HepG2 (cell line): Measurements from ENCODE around the gene RPP14. TPM values are rescaled to one million over a fixed set of nuclear protein-coding genes. Genes with fewer than 3 reads are reported as not detected.

Experiments used
- ATAC-seq: fragments of 200-7000 bp; cut with Tn5 transposase; 3 replicates; pipeline ENCODE4 v1.9.1; 2020; ENCODE audit warnings: mild to moderate bottlenecking, moderate library complexity
- BruUV-seq: library from RNA; stranded (reverse); fragments of 400-500 nt; replicated peaks from 2 replicates; lab custom pipeline; 2021; lab: Mats Ljungman, UMichigan
- CTCF ChIA-PET: fragments of 300-600 bp; formaldehyde crosslinking; extraction: SDS; loops from one replicate; lab custom pipeline; 2021; ENCODE audit warnings: low total read pairs, inconsistent platforms, low intra/inter-chr PET ratio; lab: Yijun Ruan, JAX
- POLR2A ChIA-PET: fragments of 350-600 bp; sonication (Branson Sonifier 250); formaldehyde crosslinking; loops from one replicate; lab custom pipeline; 2020; ENCODE audit warnings: antibody characterized with exemption, inconsistent platforms; lab: Yijun Ruan, JAX
- DNase-seq: peaks from one replicate; pipeline ENCODE4 v3.0.0-alpha.2; 2015; ENCODE audit warnings: low spot score
- FAIRE-seq: peaks from 3 replicates; lab custom pipeline; 2011; peaks lifted over from hg19 to GRCh38; lab: Jason Lieb, UNC
- H2AFZ ChIP-seq: one replicate; pipeline ENCODE4 v1.6.1; 2011; ENCODE audit warnings: low read length, inconsistent platforms
- H3K27ac ChIP-seq: fragments of 300-600 bp; 3 replicates; pipeline ENCODE4 v1.8.0; 2011; ENCODE audit warnings: mixed run types, mild to moderate bottlenecking, mixed read lengths, low read length, inconsistent platforms; ENCODE audit not compliant: insufficient read depth; ENCODE audit errors: extremely low read length
- H3K27me3 ChIP-seq, 2 experiments: fragments of 200-600 bp in 1 of 2; 2 replicates in 1 of 2; 3 replicates in 1 of 2; pipeline versions ENCODE4 v1.6.0 to v1.8.0; 2011; ENCODE audit warnings: low read length in 2 of 2, mild to moderate bottlenecking in 2 of 2, moderate library complexity in 2 of 2, inconsistent platforms in 1 of 2; ENCODE audit not compliant: insufficient read depth in 2 of 2, control insufficient read depth in 1 of 2
- H3K36me3 ChIP-seq, 2 experiments: fragments of 200-600 bp in 1 of 2; replicated peaks in 1 of 2; 2 replicates in 1 of 2; 3 replicates in 1 of 2; pipeline versions ENCODE4 v1.5.1 to v1.8.0; 2011; ENCODE audit warnings: low read length in 2 of 2, inconsistent platforms in 1 of 2; ENCODE audit not compliant: insufficient read depth in 2 of 2, control insufficient read depth in 1 of 2
- H3K4me1 ChIP-seq: 2 replicates; pipeline ENCODE4 v1.5.1; 2012; ENCODE audit warnings: low read length, inconsistent platforms; ENCODE audit not compliant: insufficient read depth
- H3K4me2 ChIP-seq: 2 replicates; pipeline ENCODE4 v1.6.0; 2011; ENCODE audit warnings: low read depth, low read length, inconsistent platforms
- H3K4me3 ChIP-seq, 3 experiments: fragments of 200-600 bp in 1 of 3; sonication (generic), shearing (Covaris generic) in 1 of 3; replicated peaks in 1 of 3; 2 replicates each; pipeline ENCODE4 v1.5.1; 2011 to 2016; ENCODE audit warnings: low read length in 3 of 3, inconsistent platforms in 2 of 3, low read depth in 2 of 3, mild to moderate bottlenecking in 2 of 3, control low read depth in 1 of 3, mixed read lengths in 1 of 3; ENCODE audit not compliant: insufficient read depth in 1 of 3
- H3K79me2 ChIP-seq: one replicate; pipeline ENCODE4 v1.6.1; 2011; ENCODE audit warnings: low read length, inconsistent platforms; ENCODE audit not compliant: insufficient read depth
- H3K9ac ChIP-seq: 2 replicates; pipeline ENCODE4 v1.6.0; 2011; ENCODE audit warnings: mild to moderate bottlenecking, low read depth, low read length, inconsistent platforms; ENCODE audit not compliant: insufficient read depth
- H3K9me3 ChIP-seq: 2 replicates; pipeline ENCODE4 v1.5.1; 2012; ENCODE audit warnings: mild to moderate bottlenecking, low read length
- H4K20me1 ChIP-seq: 2 replicates; pipeline ENCODE4 v1.6.0; 2011; ENCODE audit warnings: inconsistent platforms, mild to moderate bottlenecking, low read length, moderate library complexity; ENCODE audit not compliant: insufficient read depth
- ASH2L ChIP-seq: fragments of 300-600, 200-600 bp; sonication (generic); IDR thresholded peaks from 2 replicates; pipeline ENCODE4 v1.7.0; 2017; ENCODE audit warnings: low read depth, mild to moderate bottlenecking, moderate library complexity, mixed read lengths, low read length; ENCODE audit not compliant: insufficient read length
- FOXA1 ChIP-seq, 2 experiments: fragments of 450-650 bp in 1 of 2; sonication (generic) in 1 of 2; formaldehyde crosslinking in 1 of 2; IDR thresholded peaks; 2 replicates each; pipeline versions ENCODE4 v1.4.0 to v1.6.1; 2016 to 2020; ENCODE audit warnings: missing genetic modification reagents in 1 of 2
- HMG20A ChIP-seq: IDR thresholded peaks from 2 replicates; pipeline ENCODE4 v1.6.1; 2016; ENCODE audit warnings: borderline replicate concordance
- SALL1 ChIP-seq: sonication (generic); formaldehyde crosslinking; IDR thresholded peaks from 2 replicates; pipeline ENCODE4 v1.8.0; 2022; ENCODE audit warnings: mild to moderate bottlenecking, missing genetic modification reagents
- ZBTB1 ChIP-seq: sonication (generic); formaldehyde crosslinking; IDR thresholded peaks from 2 replicates; pipeline ENCODE4 v1.4.0; 2020; ENCODE audit warnings: missing genetic modification reagents, borderline replicate concordance
- ZFX ChIP-seq: sonication (generic); formaldehyde crosslinking; IDR thresholded peaks from 2 replicates; pipeline ENCODE4 v1.4.0; 2020; ENCODE audit warnings: mild to moderate bottlenecking, low read depth, missing genetic modification reagents, moderate library complexity
- ZNF563 ChIP-seq: sonication (generic); formaldehyde crosslinking; IDR thresholded peaks from 2 replicates; pipeline ENCODE4 v1.8.0; 2022; ENCODE audit warnings: mild to moderate bottlenecking, moderate library complexity, missing genetic modification reagents
- ZNF614 ChIP-seq: IDR thresholded peaks from 2 replicates; pipeline ENCODE4 v1.6.1; 2018; ENCODE audit warnings: missing biosample characterization, missing genetic modification reagents, inconsistent platforms, borderline replicate concordance
- WGBS: methylation state at CpG from one replicate; pipeline ENCODE4 v1.1.6; 2017; ENCODE audit warnings: low lambda C conversion rate; 5-methylcytosine and 5-hydroxymethylcytosine counted together
- in situ Hi-C: cut with HindIII; loops from 2 replicates; pipeline ENCODE4 v1.10.0; 2017; ENCODE audit warnings: low pct_unique_long_range_greater_than_20kb; ENCODE audit not compliant: extremely low pct_ligation_motif_present
- intact Hi-C: fragments of 100-400 bp; cut with micrococcal nuclease; formaldehyde crosslinking; loops from one replicate; pipeline ENCODE4 v1.10.0; 2022; ENCODE audit not compliant: unreplicated experiment
- polyA plus RNA-seq, 8 experiments: library from polyadenylated mRNA; depleted of rRNA in 3 of 8; stranded (reverse) in 7 of 8; unstranded in 1 of 8; fragments of >200 nt; fragmentation: Illumina TruSeq in 4 of 8; extraction: Trizol in 4 of 8; gene quantifications; 2 replicates each; pipeline versions ENCODE4 v1.2.1 to v1.2.3, GENCODE V29; 2011 to 2016; ENCODE audit warnings: low read depth in 4 of 8, missing spikeins in 1 of 8, mixed read lengths in 1 of 8; ENCODE audit not compliant: insufficient read depth in 1 of 8
- total RNA-seq, 5 experiments: library from RNA; depleted of rRNA; stranded (reverse); fragments of >200 nt; fragmentation: Illumina TruSeq; extraction: Trizol; gene quantifications; 2 replicates each; pipeline ENCODE4 v1.2.3, GENCODE V29; 2016; ENCODE audit warnings: low read depth in 1 of 5
- TF ChIP-seq, protein P1 (sequence below): sonication (generic); formaldehyde crosslinking; conservative IDR thresholded peaks from 2 replicates; pipeline ENCODE4 v1.4.0; 2020; ENCODE audit warnings: mild to moderate bottlenecking, missing genetic modification reagents, moderate library complexity
- TF ChIP-seq, protein P2 (sequence below): sonication (generic); formaldehyde crosslinking; IDR thresholded peaks from 2 replicates; pipeline ENCODE4 v1.5.1; 2020; ENCODE audit warnings: mild to moderate bottlenecking, missing genetic modification reagents, moderate library complexity

Gene RPP14
- total and polyA plus RNA-seq, 2 of the 13 experiments (the other 11 are each of a cell fraction or from before 2014, with no cell fraction given) = 15.4 to 16.2 TPM

DNA sequence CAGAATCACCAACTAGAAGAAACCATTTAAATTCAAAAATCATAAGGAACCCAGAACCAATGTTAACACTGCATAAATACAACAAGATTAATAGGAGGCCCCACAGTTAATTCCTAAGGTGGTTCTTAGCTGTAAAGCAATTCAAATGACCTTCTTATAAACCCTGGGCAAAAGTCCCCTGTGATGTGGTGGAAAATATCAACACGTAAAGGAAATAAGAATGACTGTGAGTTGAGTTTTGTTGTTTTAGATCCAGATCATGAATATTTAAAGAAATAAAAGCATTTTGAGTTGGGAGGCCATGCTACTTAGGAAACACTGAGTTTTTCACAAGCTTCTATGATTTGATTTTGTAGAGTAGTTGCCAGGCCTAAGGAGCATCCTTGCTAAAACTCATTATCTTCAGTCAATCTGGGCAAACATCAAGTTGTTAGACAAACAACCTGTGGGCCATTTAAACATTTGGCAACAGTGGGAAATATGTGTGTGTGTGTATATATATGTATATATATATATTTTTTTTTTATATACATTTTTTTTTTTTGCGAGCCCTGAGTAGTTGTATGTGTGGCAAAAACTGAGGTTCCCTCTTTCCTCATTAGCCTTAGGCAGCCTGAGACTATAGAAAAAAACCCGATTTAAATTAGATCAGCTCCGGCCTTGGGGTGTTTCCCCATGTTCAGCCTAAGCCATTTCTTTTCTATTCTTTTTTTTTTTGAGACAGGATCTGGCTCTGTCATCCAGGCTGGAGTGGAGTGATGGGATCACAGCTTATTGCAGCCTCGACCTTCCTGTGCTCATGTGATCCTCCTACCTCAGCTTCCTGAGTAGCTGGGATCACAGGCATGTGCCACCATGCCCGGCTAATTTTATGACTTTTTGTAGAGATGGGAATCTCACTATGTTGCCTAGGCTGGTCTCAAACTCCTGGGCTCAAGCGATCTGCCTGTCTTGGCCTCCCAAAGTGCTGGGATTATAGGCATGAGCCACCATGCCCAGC is 18.6 kb downstream of the RPP14 start:
- no peaks in the 10 kb centered on the region for H3K36me3 ChIP-seq
- POLR2A ChIA-PET = interaction anchor here (1.0 to 3.6 kb wide), 3 partner anchors 10 to 108 kb away, joined by 3 to 18 read pairs (median 10); partner anchors contain the start of genes HTD2 and RPP14
- H3K4me2 ChIP-seq = peak overlapping the region; percentile 55
- peak overlapping the region; percentile 26; the same call in 1 of the 2 replicates for H3K9ac ChIP-seq
- H4K20me1 ChIP-seq = no peaks in the 10 kb centered on the region
- TF ChIP-seq ZNF563 (no peak), SALL1 (CRISPR knock-in tag) (0 out of 2 replicates have a peak, but pooled peaks have one; percentile 10), ASH2L (no peak), ZNF614 (CRISPR knock-in tag) (peak; percentile 71; the same call in 1 of the 2 replicates)
- peak overlapping the region in 1 of 3 experiments; percentile 26; a peak in 1 of 6 replicates for H3K4me3 ChIP-seq
- FAIRE-seq (no peak), DNase-seq (no peak), ATAC-seq (no peak)
- H3K27ac ChIP-seq = no peak overlapping the region
- in situ Hi-C loops = loop anchor here (5.0 to 10.0 kb wide), 2 partner anchors 88 to 210 kb away; partner anchors contain the start of gene ACOX2
- WGBS = 73% methylated on average over 6 of the region's 7 CpGs
- no peaks in the 10 kb centered on the region for H3K9me3 ChIP-seq
- BruUV-seq = no TSS peak
- H3K4me1 ChIP-seq = peaks cover 54% of the 10 kb centered on the region
- CTCF ChIA-PET = no interaction called here
- no peaks in the 10 kb centered on the region for H3K79me2 ChIP-seq
- intact Hi-C loops = no loop called here
- no peak overlapping the region for H2AFZ ChIP-seq
- no peaks in the 10 kb centered on the region for H3K27me3 ChIP-seq

DNA sequence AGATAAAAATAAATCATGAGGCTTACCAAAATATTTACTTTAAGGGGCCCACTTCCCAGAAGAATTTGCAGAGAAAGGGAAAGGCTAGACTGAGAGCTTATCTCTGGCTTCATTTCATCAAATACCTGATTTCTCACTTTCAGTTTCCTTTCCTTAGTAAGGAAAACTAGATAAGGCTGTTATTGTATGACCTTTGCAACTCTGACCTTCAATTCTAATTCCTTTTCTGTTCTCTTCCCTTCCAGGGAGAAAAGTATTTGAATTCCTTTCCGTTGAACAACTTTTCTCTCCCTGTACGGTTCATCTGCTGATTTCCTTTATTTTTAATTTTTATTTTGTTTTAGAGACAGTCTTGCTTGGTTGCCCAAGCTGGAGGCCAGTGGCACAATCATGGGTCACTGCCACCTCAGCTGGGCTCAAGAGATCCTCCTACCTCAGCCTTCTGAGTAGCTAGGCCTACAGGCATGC is 19.5 kb downstream of the RPP14 start:
- no TSS peak for BruUV-seq
- TF ChIP-seq ZFX (CRISPR knock-in tag) (no peak), FOXA1 (IDR thresholded peaks at IDR 0.05) (no peak), FOXA1 (CRISPR knock-in tag; IDR thresholded peaks at IDR 0.05) (no peak), HMG20A (CRISPR knock-in tag) (0 out of 2 replicates have a peak, but pooled peaks have one; percentile 28), ZBTB1 (CRISPR knock-in tag) (no peak)
- TF ChIP-seq, protein P1, sequence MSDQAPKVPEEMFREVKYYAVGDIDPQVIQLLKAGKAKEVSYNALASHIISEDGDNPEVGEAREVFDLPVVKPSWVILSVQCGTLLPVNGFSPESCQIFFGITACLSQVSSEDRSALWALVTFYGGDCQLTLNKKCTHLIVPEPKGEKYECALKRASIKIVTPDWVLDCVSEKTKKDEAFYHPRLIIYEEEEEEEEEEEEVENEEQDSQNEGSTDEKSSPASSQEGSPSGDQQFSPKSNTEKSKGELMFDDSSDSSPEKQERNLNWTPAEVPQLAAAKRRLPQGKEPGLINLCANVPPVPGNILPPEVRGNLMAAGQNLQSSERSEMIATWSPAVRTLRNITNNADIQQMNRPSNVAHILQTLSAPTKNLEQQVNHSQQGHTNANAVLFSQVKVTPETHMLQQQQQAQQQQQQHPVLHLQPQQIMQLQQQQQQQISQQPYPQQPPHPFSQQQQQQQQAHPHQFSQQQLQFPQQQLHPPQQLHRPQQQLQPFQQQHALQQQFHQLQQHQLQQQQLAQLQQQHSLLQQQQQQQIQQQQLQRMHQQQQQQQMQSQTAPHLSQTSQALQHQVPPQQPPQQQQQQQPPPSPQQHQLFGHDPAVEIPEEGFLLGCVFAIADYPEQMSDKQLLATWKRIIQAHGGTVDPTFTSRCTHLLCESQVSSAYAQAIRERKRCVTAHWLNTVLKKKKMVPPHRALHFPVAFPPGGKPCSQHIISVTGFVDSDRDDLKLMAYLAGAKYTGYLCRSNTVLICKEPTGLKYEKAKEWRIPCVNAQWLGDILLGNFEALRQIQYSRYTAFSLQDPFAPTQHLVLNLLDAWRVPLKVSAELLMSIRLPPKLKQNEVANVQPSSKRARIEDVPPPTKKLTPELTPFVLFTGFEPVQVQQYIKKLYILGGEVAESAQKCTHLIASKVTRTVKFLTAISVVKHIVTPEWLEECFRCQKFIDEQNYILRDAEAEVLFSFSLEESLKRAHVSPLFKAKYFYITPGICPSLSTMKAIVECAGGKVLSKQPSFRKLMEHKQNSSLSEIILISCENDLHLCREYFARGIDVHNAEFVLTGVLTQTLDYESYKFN = peak; percentile 54
- TF ChIP-seq, protein P2, sequence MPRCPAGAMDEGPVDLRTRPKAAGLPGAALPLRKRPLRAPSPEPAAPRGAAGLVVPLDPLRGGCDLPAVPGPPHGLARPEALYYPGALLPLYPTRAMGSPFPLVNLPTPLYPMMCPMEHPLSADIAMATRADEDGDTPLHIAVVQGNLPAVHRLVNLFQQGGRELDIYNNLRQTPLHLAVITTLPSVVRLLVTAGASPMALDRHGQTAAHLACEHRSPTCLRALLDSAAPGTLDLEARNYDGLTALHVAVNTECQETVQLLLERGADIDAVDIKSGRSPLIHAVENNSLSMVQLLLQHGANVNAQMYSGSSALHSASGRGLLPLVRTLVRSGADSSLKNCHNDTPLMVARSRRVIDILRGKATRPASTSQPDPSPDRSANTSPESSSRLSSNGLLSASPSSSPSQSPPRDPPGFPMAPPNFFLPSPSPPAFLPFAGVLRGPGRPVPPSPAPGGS (CRISPR knock-in tag) = no peak

More for the DNA sequence above, 19.5 kb downstream of the RPP14 start:
- peak; percentile 60 for DNase-seq
- peak overlapping the region; percentile 26; the same call in 1 of the 2 replicates for H3K9ac ChIP-seq
- peak overlapping the region; percentile 55 for H3K4me2 ChIP-seq
- no peak overlapping the region for H3K27ac ChIP-seq
- H3K79me2 ChIP-seq = no peaks in the 10 kb centered on the region
- CTCF ChIA-PET = no interaction called here
- peaks cover 57% of the 10 kb centered on the region for H3K4me1 ChIP-seq
- H3K36me3 ChIP-seq = no peaks in the 10 kb centered on the region
- FAIRE-seq = no peak
- H3K9me3 ChIP-seq = no peaks in the 10 kb centered on the region
- WGBS = 3% methylated on average over 2 of the region's 2 CpGs
- POLR2A ChIA-PET = interaction anchor here (1.0 to 3.6 kb wide), 3 partner anchors 9 to 108 kb away, joined by 3 to 18 read pairs (median 10); partner anchors contain the start of genes HTD2 and RPP14
- no peaks in the 10 kb centered on the region for H3K27me3 ChIP-seq
- ATAC-seq = peak; percentile 23
- intact Hi-C loops (no loop called here), in situ Hi-C loops (loop anchor here (10.0 kb wide), 1 partner anchor 209 kb away; the partner anchor contains the start of gene ACOX2)
- no peak overlapping the region for H2AFZ ChIP-seq
- peak overlapping the region in 1 of 3 experiments; percentile 26; a peak in 2 of 6 replicates for H3K4me3 ChIP-seq
- no peaks in the 10 kb centered on the region for H4K20me1 ChIP-seq
